Activated naive CD4-positive, alpha-beta T cell treated with anti-CD3 and anti-CD28 coated beads, Interleukin-2, amount 10 ng/mL, durations not matched to agents 7 days and 5 days (primary cell): Measurements from ENCODE around the gene ZDHHC3.
"Not testable (repeated sequence)": the region's sequence is repeated elsewhere in the genome, so short reads cannot be mapped to it uniquely, and the experiment has no call there.

Experiments
- CTCF ChIA-PET: fragments of 350-600 bp; sonication (Branson Sonifier 250); formaldehyde crosslinking; loops from one replicate; lab custom pipeline; 2021; ENCODE audit warnings: antibody characterized with exemption; lab: Charles Lee
- DNase-seq: peaks from one replicate; pipeline ENCODE4 v3.0.0-alpha.2; 2020
- H3K27ac Mint-ChIP-seq: one replicate; pipeline ENCODE4 v1.8.0; 2021; ENCODE audit warnings: mild to moderate bottlenecking, moderate library complexity, mixed read lengths
- H3K27me3 Mint-ChIP-seq: one replicate; pipeline ENCODE4 v1.8.0; 2021; ENCODE audit warnings: mild to moderate bottlenecking, mixed read lengths
- H3K36me3 Mint-ChIP-seq: one replicate; pipeline ENCODE4 v1.8.0; 2021; ENCODE audit warnings: mixed read lengths
- H3K4me1 Mint-ChIP-seq: one replicate; pipeline ENCODE4 v1.8.0; 2021; ENCODE audit warnings: mixed read lengths
- H3K4me3 Mint-ChIP-seq: one replicate; pipeline ENCODE4 v1.8.0; 2021; ENCODE audit warnings: mild to moderate bottlenecking, moderate library complexity, mixed read lengths
- H3K9me3 Mint-ChIP-seq: one replicate; pipeline ENCODE4 v1.8.0; 2021; ENCODE audit warnings: mixed read lengths

ZDHHC3 gene

DNA sequence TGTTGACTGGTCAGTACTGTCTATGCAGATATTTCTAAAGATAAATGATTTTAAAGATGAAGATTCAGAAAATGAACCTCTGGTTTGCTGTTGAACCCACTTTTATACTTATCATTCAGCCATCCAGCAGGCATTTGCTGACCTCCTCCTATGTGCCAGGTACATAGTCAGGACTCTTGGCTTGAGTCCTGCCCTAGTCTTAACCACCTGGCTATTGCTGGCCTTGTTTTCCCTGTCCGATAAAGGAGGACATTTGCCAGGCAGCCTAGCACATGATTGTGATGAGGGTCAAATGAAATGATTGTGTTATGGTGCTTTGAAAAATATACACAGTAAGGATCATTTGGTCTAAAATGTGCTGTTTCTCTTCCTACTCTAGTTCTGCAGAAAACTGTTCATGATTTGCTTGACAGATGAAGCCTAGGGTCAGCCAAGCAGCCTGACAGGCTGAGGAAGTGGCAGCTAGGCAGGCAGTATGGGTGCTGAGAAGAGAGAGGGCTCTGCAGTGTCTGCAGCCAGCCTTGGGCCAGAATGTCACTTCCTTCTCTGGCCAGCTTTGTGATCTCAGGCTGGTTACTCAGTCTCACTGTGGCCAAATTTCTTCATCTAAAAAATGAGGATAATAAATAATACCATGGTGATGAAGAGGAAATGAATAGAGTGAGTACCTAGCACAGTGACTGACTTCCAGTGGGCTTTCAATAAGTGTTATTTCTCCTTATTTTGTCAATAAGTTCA lies 13.8 kb upstream of the ZDHHC3 start:
- Mint-ChIP-seq H3K27ac (no peak overlapping the region), H3K9me3 (no peaks in the 10 kb centered on the region), H3K4me1 (peaks cover 46% of the 10 kb centered on the region), H3K27me3 (no peaks in the 10 kb centered on the region), H3K4me3 (no peak overlapping the region), H3K36me3 (peaks cover 54% of the 10 kb centered on the region)
- CTCF ChIA-PET: interaction anchor here (4.2 kb wide), 1 partner anchor 47 kb away, joined by 16 read pairs; no protein-coding TSS in a partner anchor
- DNase-seq: no peak

DNA sequence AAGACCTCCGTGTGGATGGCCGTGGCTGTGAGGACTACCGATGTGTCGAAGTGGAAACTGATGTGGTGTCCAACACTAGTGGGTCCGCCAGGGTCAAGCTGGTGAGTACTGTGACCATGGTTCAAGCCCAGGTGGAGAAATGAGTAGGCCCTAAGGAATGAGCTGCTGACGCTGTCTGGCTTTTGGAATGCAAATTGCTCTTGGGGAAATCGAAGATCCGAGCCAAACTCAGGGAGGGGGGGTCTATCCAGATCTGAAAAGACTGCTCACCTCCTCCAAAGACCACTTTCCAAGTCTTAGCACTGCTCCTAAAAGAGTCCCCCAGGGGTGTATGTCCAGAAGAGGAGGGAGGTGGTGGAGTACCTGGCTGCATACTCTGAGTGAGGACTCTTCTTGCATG lies 13.2 kb upstream of the ZDHHC3 start:
- no peaks in the 10 kb centered on the region for H3K27me3 Mint-ChIP-seq
- DNase-seq: no peak
- no peak overlapping the region for H3K4me3 Mint-ChIP-seq
- CTCF ChIA-PET: interaction anchor here (0.8 kb wide), 1 partner anchor 10 kb away, joined by 3 read pairs; no protein-coding TSS in a partner anchor
- H3K36me3 Mint-ChIP-seq: peaks cover 50% of the 10 kb centered on the region
- H3K9me3 Mint-ChIP-seq: no peaks in the 10 kb centered on the region
- peak overlapping the region; percentile 11 for H3K27ac Mint-ChIP-seq
- H3K4me1 Mint-ChIP-seq: peaks cover 52% of the 10 kb centered on the region

DNA sequence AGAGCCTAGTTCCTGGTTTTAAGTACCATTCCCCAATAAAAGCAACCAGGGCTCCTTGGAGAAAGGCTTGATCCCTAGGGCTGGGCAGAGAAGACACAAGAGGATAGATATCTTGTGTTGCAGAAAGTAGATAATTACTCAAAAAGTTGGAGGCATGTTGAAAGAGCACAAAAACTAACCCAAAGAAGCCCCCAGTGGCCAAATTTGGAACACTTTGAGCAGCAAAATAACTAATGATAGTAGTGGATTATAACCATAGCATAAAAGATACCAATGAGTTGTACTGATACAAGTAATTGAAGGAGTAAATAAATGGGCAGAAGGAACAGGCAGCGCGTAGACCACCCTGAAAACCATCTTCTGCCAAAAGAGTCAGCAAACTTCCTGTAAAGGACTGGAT lies 12.1 kb upstream of the ZDHHC3 start:
- peaks cover 63% of the 10 kb centered on the region for H3K4me1 Mint-ChIP-seq
- DNase-seq: no peak
- CTCF ChIA-PET: interaction anchor here (0.6 to 1.5 kb wide), 4 partner anchors 11 to 675 kb away, joined by 3 to 5 read pairs (median 4); no protein-coding TSS in a partner anchor
- no peaks in the 10 kb centered on the region for H3K9me3 Mint-ChIP-seq
- H3K4me3 Mint-ChIP-seq: no peak overlapping the region
- H3K36me3 Mint-ChIP-seq: peaks cover 46% of the 10 kb centered on the region
- H3K27me3 Mint-ChIP-seq: no peaks in the 10 kb centered on the region
- no peak overlapping the region for H3K27ac Mint-ChIP-seq

DNA sequence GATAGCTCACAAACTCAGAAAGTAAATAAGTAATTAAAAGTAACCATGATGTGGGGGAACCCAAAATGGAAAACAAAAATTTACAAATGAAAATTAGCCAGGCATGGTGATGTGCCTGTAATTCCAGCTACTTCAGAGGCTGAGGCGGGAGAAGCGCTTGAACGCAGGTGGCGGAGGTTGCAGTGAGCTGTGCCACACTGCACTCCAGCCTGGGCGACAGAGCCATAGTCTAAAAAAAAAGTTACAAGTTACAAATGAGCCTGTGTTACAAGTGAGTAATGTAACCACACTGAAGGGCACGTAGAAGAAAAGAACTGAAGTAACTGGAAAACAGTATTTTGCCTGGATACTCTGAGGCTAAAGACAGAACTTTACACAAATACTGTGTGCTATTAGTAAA lies 11.4 kb upstream of the ZDHHC3 start:
- Mint-ChIP-seq H3K36me3 (peaks cover 39% of the 10 kb centered on the region), H3K27me3 (no peaks in the 10 kb centered on the region), H3K27ac (no peak overlapping the region), H3K9me3 (no peaks in the 10 kb centered on the region), H3K4me1 (peaks cover 63% of the 10 kb centered on the region), H3K4me3 (no peak overlapping the region)
- DNase-seq: no peak
- CTCF ChIA-PET: interaction anchor here (1.2 to 1.5 kb wide), 2 partner anchors 14 to 73 kb away, joined by 4 to 5 read pairs; no protein-coding TSS in a partner anchor

DNA sequence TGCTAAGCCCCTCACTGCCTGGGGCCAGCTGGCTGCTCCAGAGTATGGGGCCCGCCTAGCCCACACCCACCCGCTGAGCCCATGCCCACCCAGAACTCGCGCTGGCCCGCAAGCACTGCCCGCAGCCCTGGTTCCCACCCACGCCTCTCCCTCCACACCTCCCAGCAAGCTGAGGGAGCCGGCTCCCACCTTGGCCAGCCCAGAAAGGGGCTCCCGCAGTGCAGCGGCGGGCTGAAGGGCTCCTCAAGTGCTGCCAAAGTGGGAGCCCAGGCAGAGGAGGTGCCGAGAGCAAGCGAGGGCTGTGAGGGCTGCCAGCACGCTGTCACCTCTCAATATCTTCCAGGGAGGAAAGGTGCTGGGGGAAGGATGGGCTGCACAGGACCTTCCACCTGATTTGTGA lies 10.4 kb upstream of the ZDHHC3 start:
- Mint-ChIP-seq H3K4me1 (peaks cover 63% of the 10 kb centered on the region), H3K36me3 (peaks cover 35% of the 10 kb centered on the region)
- CTCF ChIA-PET: interaction anchor here (1.1 kb wide), 1 partner anchor 10 kb away, joined by 4 read pairs; the partner anchor contains the start of genes EXOSC7 and ZDHHC3

DNA sequence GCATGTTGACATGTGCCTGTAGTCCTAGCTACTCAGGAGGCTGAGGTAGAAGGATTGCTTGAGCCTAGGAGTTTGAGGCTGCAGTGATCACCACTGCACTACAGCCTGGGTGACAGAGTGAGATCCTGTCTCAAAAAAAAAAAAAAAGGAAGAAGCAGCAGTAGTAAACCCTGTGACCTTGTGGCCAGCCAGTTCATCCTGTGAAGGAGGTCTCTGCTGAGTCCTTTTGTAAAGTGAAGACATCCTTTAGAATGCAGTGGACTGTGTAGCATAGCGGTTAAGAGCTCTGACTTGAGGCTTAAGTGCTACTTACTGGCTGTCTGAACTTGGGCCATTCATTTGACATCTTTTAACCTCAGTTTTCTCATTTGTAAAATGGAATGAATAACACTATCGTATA lies 8.4 kb upstream of the ZDHHC3 start:
- Mint-ChIP-seq H3K9me3 (no peaks in the 10 kb centered on the region), H3K36me3 (peaks cover 26% of the 10 kb centered on the region), H3K4me1 (peaks cover 68% of the 10 kb centered on the region), H3K27ac (peak overlapping the region; percentile 14), H3K27me3 (no peaks in the 10 kb centered on the region), H3K4me3 (no peak overlapping the region)
- CTCF ChIA-PET: interaction anchor here (1.1 to 4.6 kb wide), 3 partner anchors 9 to 676 kb away, joined by 3 to 26 read pairs (median 4); no protein-coding TSS in a partner anchor
- DNase-seq: peak; percentile 44

More for the DNA sequence above, 10.4 kb upstream of the ZDHHC3 start:
- H3K27me3 Mint-ChIP-seq, H3K4me3 Mint-ChIP-seq, H3K9me3 Mint-ChIP-seq, H3K27ac Mint-ChIP-seq, DNase-seq: not testable (repeated sequence)

DNA sequence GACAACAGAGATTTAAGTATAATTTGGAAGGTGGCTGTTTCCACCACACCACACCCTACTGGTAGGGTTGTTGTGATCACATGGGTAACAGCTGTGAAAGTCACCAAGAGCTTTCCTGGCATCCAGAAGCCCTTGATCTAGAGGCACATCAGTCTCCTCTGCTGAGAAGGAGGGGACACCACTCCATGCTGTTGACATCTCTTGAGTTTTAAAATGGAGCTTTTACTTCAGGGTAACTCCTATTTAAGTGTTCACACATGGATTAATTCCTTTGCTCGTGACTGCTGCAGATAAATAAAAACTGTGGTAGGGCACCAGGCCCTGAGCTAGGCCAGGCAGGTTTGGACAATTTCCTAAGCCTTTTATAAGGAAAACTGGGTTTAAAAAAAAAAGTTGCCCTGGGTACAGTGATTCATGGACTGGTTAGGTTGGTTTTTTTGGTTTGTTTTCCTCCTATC lies 7.5 kb upstream of the ZDHHC3 start:
- Mint-ChIP-seq H3K27me3 (no peaks in the 10 kb centered on the region), H3K36me3 (peaks cover 20% of the 10 kb centered on the region), H3K9me3 (no peaks in the 10 kb centered on the region), H3K27ac (peak overlapping the region; percentile 16), H3K4me1 (peaks cover 68% of the 10 kb centered on the region), H3K4me3 (no peak overlapping the region)
- CTCF ChIA-PET: interaction anchor here (1.1 to 4.6 kb wide), 3 partner anchors 9 to 677 kb away, joined by 3 to 26 read pairs (median 4); no protein-coding TSS in a partner anchor
- DNase-seq: no peak

DNA sequence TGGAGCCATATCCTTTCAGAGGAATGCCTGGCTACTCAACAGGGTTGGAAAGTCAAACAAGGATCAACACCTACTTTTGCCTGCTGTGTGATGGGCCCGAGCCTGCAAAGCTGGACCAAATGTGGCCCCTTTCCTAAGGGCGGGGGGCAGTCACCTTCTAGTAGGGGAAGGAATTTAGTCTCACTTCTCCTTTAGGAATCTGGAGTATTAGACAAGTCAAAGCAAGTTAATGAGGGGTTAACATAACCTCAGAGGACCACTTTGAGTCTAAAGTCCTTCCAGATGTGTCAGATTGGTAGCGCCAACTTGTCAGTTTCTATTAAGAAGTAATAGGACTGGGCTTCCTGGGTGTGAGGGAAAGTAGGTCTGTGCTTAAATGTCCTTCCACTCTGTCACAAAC lies 6.8 kb upstream of the ZDHHC3 start:
- DNase-seq: no peak
- Mint-ChIP-seq H3K4me1 (peaks cover 70% of the 10 kb centered on the region), H3K27me3 (no peaks in the 10 kb centered on the region), H3K36me3 (peaks cover 20% of the 10 kb centered on the region), H3K4me3 (no peak overlapping the region), H3K9me3 (no peaks in the 10 kb centered on the region), H3K27ac (no peak overlapping the region)
- CTCF ChIA-PET: interaction anchor here (4.6 kb wide), 1 partner anchor 10 kb away, joined by 26 read pairs; no protein-coding TSS in a partner anchor

DNA sequence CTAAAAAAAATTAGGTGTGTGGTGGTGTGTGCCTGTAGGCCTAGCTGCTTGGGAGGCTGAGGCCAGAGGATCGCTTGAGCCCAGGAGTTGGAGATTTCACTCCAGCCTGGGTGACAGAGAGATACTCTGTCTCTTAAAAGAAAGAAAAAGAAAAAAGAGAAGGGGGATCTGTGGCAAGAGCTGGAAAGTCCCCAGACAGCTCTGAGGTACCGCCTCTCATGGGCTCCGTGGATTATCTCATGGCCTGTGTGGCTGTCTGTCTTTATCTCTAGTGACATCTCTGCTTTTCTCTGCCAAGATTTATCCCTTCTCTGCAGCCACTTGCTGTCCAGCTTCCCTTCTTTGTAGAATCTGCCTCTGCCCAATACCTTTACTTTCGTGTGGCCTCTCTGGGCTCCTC lies 5.8 kb upstream of the ZDHHC3 start:
- Mint-ChIP-seq H3K36me3 (peaks cover 21% of the 10 kb centered on the region), H3K4me3 (no peak overlapping the region), H3K4me1 (peaks cover 76% of the 10 kb centered on the region), H3K9me3 (no peaks in the 10 kb centered on the region), H3K27me3 (no peaks in the 10 kb centered on the region), H3K27ac (peak overlapping the region; percentile 49)
- CTCF ChIA-PET: interaction anchor here (4.6 kb wide), 1 partner anchor 11 kb away, joined by 26 read pairs; no protein-coding TSS in a partner anchor
- DNase-seq: peak; percentile 23

DNA sequence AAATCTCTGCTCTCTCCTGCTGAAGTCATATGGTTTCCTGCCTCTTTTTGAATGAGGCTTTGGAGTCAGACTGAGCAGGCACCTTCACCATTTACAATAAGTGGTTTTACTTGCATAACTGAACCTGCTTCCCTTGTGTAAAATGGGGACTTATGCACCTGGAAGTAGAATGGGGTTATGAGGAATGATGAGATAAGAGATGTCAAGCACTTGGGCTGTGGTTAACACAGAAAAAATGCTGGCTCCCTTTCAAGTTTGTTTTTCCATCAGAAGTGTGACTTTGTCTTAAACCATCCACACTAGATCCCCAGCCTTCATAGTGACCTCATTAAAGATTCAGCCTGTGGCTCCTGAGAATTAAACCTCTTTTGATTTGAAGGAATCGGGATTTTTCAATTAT lies 5.2 kb upstream of the ZDHHC3 start:
- peaks cover 80% of the 10 kb centered on the region for H3K4me1 Mint-ChIP-seq
- CTCF ChIA-PET: interaction anchor here (4.6 kb wide), 1 partner anchor 12 kb away, joined by 26 read pairs; no protein-coding TSS in a partner anchor
- H3K27me3 Mint-ChIP-seq: no peaks in the 10 kb centered on the region
- H3K9me3 Mint-ChIP-seq: no peaks in the 10 kb centered on the region
- peaks cover 24% of the 10 kb centered on the region for H3K36me3 Mint-ChIP-seq
- no peak overlapping the region for H3K4me3 Mint-ChIP-seq
- H3K27ac Mint-ChIP-seq: no peak overlapping the region
- no peak for DNase-seq

DNA sequence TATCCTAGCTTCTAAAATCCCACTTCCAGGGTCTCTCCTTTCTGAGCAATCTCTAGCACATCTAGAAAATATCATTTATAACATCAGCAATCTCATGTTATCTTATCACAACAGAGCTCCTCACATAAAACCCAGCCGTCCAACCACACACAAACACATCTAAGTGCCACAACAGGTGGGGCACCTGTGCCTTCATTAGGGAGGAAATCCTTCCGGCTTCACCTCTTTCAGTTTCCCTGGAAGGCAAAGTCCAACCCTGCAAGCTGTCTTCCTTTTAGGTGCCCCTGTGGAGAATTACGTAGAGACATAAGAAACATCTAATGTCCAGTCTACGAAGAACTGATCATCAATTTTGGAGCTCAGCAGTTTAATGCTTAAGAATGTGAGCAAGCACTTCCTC lies 1.6 kb downstream of the ZDHHC3 start:
- peaks cover 62% of the 10 kb centered on the region for H3K4me1 Mint-ChIP-seq
- no peaks in the 10 kb centered on the region for H3K27me3 Mint-ChIP-seq
- no peak for DNase-seq
- H3K4me3 Mint-ChIP-seq: peak overlapping the region; percentile 97
- H3K36me3 Mint-ChIP-seq: peaks cover 19% of the 10 kb centered on the region
- H3K27ac Mint-ChIP-seq: peak overlapping the region; percentile 53
- CTCF ChIA-PET: no interaction called here
- no peaks in the 10 kb centered on the region for H3K9me3 Mint-ChIP-seq

DNA sequence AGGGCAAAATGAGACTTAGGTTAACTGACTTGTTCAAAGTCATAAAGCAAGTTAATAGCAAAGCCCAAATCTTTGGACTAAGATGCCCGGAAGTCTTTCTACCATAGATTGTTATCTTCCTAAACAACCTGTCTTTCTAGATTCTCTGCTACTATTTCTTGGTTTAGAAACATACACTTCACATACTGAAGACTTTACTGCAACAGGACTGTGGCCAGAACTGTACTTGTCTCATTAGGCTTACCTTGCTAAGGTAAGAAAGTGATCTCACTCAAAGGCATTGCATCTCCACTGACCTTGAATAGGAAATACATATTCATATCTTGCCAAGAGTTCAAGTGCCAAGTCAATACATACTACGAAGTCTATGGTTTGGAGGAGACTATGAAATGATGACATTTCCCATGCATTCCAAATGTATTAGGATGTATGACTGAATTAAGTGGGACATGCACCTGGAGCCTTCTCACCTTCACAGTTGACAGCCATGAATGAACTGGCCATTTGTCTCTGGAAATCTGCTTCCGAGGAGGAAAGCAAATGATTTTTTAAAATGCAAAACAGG lies 5.0 kb downstream of the ZDHHC3 start:
- Mint-ChIP-seq H3K4me1 (peaks cover 73% of the 10 kb centered on the region), H3K4me3 (no peak overlapping the region), H3K27ac (no peak overlapping the region), H3K9me3 (no peaks in the 10 kb centered on the region), H3K36me3 (peaks cover 16% of the 10 kb centered on the region), H3K27me3 (no peaks in the 10 kb centered on the region)
- DNase-seq: no peak
- CTCF ChIA-PET: no interaction called here

DNA sequence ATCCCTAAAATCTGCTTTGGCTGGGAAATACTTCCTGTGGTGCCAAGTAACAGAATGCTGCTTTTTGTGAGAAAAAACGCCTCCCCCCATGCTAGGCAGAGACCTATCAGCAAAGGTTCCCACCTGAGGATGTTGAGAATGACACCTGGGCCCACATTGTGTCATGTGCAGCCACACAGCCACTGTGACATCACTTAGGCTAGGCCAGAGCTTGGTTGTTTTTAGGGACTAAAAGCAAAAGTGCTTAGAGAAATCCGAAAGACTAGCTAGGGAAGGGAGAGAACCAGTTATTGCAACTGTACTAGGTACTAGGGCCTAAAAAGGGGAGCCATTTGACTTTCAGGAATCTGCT lies 6.2 kb downstream of the ZDHHC3 start:
- DNase-seq: no peak
- no peak overlapping the region for H3K4me3 Mint-ChIP-seq
- H3K9me3 Mint-ChIP-seq: no peaks in the 10 kb centered on the region
- CTCF ChIA-PET: no interaction called here
- H3K36me3 Mint-ChIP-seq: peaks cover 16% of the 10 kb centered on the region
- no peaks in the 10 kb centered on the region for H3K27me3 Mint-ChIP-seq
- H3K27ac Mint-ChIP-seq: no peak overlapping the region
- H3K4me1 Mint-ChIP-seq: peaks cover 72% of the 10 kb centered on the region

DNA sequence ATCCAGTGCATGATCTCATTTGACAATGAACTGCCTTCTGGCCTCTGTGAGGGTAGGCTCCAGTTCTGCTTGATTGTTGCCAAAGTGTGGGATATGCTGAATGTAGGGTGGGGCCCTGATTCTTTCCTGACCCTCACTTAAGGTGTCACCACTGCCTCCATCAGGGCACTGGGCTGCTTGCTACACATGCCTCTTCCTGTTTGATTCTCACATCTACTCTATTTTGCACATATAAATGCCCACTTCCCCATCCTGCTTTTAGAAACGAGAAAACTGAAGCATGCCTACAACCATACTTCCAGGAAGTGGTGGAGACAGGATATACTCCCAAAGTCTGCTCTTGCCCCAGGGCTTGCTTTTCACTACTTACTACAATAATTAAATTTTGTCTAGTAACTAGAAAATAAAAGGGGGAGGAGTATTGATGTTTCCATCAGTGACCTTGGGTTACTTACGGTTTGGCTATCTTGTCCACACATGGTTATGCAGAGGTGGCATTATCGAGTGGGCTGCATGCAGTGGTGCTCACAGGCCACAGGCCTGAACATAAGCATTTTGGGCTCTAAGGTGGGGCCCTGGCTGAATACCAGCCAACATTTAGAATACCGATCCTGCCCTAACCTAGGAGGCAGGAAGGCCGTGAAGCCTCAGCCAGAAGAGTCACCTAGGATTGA lies 6.7 kb downstream of the ZDHHC3 start:
- Mint-ChIP-seq H3K27ac (peak overlapping the region; percentile 82), H3K4me1 (peaks cover 67% of the 10 kb centered on the region), H3K4me3 (no peak overlapping the region), H3K27me3 (no peaks in the 10 kb centered on the region), H3K36me3 (peaks cover 15% of the 10 kb centered on the region), H3K9me3 (no peaks in the 10 kb centered on the region)
- CTCF ChIA-PET: no interaction called here
- no peak for DNase-seq
